Fibroblast of the aortic adventitia (primary cell): ENCODE data around the gene PRMT9. TPM values are rescaled to one million over a fixed set of nuclear protein-coding genes. Genes with fewer than 3 reads are reported as not detected.

ENCODE experiments used
- DNase-seq: peaks from one replicate; pipeline ENCODE4 v3.0.0-alpha.2; 2010; ENCODE audit warnings: low read depth
- H3K4me3 ChIP-seq: 2 replicates; pipeline ENCODE4 v1.5.1; 2011; ENCODE audit warnings: low read depth, mild to moderate bottlenecking, control low read depth, low read length, moderate library complexity
- total RNA-seq: library from RNA; depleted of rRNA; stranded (reverse); fragments of >200 nt; gene quantifications from 2 replicates; pipeline ENCODE4 v1.2.3, GENCODE V29; 2012; ENCODE audit warnings: low replicate concordance
- TF ChIP-seq, protein P1 (sequence below): IDR thresholded peaks from 2 replicates; pipeline ENCODE4 v1.5.1; 2011; ENCODE audit warnings: mild to moderate bottlenecking, low read length, control low read depth, inconsistent platforms; ENCODE audit not compliant: insufficient read depth

The PRMT9 gene
- total RNA-seq, 1 donor: 10.4 TPM

DNA sequence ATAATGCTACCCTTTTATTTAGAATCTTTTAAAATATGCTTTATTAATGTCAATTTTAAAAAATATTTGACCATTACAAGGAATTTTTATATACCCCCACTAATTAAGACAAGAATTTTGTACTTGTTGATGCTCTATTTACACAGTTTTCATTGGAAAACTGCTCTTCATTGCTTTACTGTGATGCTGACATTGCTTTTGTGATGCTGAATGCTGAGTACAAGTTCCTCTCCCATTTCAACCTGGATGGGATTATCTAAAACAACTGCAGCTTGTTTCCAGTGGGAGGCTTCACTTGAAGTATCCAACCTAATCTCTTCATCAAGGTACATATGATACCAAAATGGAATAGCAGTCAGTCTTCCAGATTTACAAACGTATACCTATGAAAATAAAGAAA, 45.6 kb downstream of the PRMT9 start:
- DNase-seq: no peak
- TF ChIP-seq, protein P1, sequence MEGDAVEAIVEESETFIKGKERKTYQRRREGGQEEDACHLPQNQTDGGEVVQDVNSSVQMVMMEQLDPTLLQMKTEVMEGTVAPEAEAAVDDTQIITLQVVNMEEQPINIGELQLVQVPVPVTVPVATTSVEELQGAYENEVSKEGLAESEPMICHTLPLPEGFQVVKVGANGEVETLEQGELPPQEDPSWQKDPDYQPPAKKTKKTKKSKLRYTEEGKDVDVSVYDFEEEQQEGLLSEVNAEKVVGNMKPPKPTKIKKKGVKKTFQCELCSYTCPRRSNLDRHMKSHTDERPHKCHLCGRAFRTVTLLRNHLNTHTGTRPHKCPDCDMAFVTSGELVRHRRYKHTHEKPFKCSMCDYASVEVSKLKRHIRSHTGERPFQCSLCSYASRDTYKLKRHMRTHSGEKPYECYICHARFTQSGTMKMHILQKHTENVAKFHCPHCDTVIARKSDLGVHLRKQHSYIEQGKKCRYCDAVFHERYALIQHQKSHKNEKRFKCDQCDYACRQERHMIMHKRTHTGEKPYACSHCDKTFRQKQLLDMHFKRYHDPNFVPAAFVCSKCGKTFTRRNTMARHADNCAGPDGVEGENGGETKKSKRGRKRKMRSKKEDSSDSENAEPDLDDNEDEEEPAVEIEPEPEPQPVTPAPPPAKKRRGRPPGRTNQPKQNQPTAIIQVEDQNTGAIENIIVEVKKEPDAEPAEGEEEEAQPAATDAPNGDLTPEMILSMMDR: no peak
- no peak overlapping the region for H3K4me3 ChIP-seq

DNA sequence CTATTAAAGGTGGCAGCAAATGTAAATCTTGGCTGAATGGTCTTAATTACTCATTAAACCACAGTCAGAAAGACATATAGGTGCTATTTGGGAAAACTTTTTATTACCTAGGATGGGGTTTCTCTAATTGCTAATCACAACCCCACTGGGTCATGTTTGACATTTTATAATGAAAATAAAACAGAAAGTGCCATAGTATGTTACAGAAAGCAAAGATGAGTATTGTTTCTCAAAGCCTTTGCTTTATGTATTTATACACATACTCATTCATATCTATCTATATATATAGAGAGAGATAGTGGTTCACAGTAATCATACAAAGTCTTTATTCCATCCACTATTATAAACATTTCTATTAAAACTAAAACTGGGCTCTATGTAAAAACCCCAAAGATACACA, 48.6 kb downstream of the PRMT9 start:
- DNase-seq: no peak
- H3K4me3 ChIP-seq: no peak overlapping the region
- TF ChIP-seq, protein P1: no peak

DNA sequence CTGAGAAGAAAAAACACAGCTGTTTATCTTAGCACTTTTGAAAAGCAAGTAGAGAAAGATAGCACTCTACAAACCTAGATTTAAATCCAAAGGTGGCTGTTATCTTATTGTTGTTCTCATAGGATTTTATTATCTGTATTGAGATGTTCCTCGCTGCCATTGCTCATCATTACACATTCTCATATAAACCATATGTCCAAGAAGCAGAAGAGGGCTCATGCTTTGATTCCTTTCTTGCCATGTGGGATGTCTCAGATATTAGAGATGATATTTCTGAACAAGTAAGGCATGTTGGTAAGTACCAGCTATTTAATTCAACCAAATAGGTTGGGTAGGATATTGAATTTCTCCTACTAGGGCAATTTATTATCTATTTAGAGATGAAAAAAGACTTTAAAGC, 50.3 kb downstream of the PRMT9 start:
- H3K4me3 ChIP-seq: no peak overlapping the region
- TF ChIP-seq, protein P1: no peak
- no peak for DNase-seq

DNA sequence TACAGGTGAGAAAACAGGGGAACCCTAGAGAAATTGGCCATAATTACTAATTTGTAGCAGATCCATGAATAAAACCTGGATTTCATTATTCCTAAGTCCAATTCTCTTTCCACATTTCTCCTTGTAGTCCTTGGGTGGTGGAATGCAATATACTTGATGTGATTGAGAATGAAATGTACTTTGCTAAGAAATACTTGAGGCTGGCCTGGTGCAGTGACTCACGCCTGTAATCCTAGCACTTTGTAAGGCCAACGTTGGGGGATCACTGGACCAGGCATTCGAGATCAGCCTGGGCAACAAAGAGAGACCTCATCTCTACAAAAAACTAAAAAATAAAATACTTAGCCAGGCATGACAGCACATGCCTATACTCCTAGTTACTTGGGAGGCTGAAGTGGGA, 50.9 kb downstream of the PRMT9 start:
- no peak for DNase-seq
- TF ChIP-seq, protein P1: no peak

DNA sequence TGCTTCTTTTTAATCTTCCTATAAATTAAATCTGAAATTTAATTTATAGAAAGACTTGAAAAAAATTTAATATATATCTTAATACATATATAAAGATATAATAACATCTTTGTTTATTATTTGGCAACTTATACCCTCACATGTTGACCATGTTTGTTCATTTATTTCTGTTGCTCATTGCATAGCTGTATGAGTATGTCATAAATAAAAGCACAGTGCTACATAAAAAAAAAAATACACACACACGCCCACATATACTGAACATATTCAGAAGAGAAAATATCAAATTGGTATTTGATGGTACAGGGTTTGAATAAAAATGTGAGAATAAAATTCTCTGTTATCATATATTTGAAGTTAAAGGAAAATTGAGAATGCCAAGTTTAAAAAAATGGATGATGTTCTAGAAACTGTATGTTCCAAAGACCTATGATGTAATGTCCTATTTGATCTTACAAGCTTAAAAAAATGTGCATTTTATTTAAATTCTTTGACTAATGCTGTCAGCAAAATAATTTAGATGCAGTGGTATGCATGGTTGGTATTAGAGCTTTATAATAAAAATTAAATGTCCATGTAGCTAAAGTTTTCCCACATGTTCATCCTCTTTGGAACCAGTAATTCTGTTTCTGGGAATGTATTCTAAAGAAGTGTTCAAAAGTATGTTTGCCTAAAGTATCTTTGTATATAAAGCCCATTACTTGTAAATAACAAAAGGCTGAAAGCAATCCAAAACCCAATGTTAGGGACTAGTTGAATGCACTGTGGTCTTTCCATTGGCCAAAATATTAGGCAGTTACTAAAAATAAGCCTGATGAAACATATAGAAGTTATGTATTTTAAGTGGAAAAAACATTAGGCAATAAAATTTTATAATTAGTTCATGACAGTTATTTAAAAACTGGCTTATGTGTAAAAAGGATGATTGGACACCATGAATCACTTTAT, 53.9 kb downstream of the PRMT9 start:
- no peak for DNase-seq
- H3K4me3 ChIP-seq: no peak overlapping the region

More for the DNA sequence above, 50.9 kb downstream of the PRMT9 start:
- H3K4me3 ChIP-seq: no peak overlapping the region

DNA sequence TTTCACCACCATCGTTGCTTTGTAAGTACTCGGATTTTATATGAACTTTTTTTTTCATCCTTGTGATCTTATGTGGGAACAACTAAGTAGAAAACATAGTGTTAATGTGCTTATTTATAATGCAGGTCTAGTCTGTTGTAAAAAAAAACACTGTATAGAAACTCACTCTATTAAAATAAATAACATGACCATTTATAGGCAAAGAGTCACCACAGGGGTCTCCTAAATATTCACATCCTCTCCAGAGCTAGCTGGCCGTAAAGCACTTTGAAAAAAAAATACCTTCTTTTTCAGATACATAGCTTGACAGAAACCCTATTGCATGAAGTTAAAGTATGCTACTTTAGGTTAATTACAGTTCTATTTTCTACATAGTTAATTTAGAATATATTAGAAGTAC, 55.5 kb downstream of the PRMT9 start:
- DNase-seq: no peak
- TF ChIP-seq, protein P1: no peak
- H3K4me3 ChIP-seq: no peak overlapping the region

More for the DNA sequence above, 53.9 kb downstream of the PRMT9 start:
- TF ChIP-seq, protein P1: no peak

DNA sequence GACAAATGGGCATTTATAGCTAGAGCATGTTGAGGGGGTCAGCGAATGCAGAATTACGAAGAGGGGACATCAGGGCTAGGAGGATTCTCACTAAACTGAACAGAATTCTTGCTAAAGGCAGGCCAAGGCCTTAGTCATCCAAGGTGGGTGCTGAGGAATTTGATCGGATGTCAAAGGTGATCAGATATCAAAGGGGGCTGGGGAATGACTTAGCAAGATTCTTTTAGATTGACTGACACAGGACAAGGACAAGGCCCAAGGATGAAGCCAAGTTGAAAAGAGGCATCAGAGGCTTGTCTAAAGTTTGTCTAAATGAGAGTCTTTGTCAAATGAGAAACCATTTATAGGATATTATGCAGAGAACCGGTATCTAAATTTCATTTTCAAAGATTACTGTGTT, 57.1 kb downstream of the PRMT9 start:
- TF ChIP-seq, protein P1: no peak

More for the DNA sequence above, 57.1 kb downstream of the PRMT9 start:
- DNase-seq: no peak
- no peak overlapping the region for H3K4me3 ChIP-seq
